GM21528 (cell line): ENCODE data around the gene FTL.
"Not testable (repeated sequence)": the region's sequence is repeated elsewhere in the genome, so short reads cannot be mapped to it uniquely, and the experiment has no call there.

Source experiments
- ATAC-seq: cut with Tn5 transposase; IDR thresholded peaks from one replicate; pipeline ENCODE4 v1.9.1; 2021; ENCODE audit warnings: mild to moderate bottlenecking, moderate library complexity; ENCODE audit not compliant: unreplicated experiment, low FRiP score

FTL gene

DNA sequence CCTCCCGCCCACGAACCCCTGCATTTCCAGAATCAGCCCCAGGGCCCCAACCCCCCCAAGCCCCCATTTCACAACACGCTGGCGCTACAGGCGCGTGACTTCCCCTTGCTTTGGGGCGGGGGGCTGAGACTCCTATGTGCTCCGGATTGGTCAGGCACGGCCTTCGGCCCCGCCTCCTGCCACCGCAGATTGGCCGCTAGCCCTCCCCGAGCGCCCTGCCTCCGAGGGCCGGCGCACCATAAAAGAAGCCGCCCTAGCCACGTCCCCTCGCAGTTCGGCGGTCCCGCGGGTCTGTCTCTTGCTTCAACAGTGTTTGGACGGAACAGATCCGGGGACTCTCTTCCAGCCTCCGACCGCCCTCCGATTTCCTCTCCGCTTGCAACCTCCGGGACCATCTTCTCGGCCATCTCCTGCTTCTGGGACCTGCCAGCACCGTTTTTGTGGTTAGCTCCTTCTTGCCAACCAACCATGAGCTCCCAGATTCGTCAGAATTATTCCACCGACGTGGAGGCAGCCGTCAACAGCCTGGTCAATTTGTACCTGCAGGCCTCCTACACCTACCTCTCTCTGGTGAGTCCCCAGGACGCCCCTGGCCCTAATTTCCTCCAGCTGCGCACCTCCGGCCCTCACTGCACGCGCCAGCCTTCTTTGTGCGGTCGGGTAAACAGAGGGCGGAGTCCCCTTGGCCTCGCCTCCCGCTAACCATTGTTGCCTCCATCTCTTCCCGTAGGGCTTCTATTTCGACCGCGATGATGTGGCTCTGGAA lies at the start of gene FTL:
TSS of gene FTL (plus strand) at position 270 of the 766 bp plus-strand sequence. CDS start at position 469, 199 bp downstream.
- ATAC-seq, result peak; percentile 59

- ATAC-seq, result no peak
These were observed 49.4 kb upstream of the FTL start for GRCh38 chr19:48915757-48916156.

DNA sequence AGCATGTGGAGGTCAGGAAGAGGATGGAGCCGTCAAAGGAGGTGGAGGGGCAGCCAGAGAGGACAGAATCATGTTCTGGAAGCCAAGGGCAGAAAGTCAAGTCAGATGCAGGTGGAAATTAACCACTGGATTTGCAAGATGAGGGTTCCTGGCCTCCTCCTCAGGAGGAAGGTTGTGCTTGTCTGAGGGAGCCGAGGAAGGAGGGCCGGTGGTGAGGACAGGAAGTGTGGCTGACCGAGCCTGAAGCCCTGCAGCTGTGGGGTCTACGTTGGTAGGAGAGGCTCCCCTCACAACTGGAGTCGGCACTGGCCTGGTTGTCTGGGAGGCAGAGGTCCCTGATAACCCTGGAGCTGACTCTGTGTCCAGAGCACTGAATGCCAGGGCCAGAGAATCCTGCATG lies 47.0 kb upstream of the FTL start:
- ATAC-seq, result no peak

GRCh38 chr19:48918801-48919247 lies 46.3 kb upstream of the FTL start:
- no peak for ATAC-seq

DNA sequence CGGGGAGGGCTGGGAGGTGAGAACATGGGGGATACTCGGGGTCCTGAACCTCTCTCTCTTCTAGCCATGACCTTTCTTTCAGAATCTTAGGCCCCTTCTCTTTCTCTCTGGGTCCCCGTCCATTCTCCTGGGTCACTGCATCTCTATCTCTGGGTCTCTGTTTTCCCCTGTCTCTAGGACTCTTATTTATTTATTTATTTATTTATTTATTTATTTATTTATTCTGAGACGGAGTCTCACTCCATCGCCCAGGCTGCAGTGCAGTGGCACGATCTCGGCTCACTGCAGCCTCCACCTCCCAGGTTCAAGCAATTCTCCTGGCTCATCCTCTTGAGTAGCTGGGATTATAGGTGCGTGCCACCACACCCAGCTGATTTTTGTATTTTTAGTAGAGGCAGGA lies 45.8 kb upstream of the FTL start:
- ATAC-seq, result not testable (repeated sequence)

DNA sequence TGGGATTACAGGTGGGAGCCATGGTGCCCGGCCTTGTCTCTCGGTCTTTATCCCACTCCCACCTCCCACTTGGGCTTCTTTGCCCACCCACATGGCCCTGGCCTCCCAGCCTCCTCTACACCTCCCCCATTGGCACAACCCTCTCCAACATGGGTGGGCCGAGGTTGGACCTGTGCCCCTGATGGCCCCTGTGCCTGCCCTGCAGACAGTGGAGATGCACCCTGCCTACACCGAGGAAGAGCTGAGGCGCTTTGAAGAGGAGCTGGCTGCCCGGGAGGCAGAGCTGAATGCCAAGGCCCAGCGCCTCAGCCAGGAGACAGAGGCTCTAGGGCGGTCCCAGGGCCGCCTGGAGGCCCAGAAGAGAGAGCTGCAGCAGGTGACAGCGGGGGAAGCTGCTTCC lies 44.2 kb upstream of the FTL start:
- no peak for ATAC-seq

GRCh38 chr19:48921721-48922500 lies 43.2 kb upstream of the FTL start:
- no peak for ATAC-seq

DNA sequence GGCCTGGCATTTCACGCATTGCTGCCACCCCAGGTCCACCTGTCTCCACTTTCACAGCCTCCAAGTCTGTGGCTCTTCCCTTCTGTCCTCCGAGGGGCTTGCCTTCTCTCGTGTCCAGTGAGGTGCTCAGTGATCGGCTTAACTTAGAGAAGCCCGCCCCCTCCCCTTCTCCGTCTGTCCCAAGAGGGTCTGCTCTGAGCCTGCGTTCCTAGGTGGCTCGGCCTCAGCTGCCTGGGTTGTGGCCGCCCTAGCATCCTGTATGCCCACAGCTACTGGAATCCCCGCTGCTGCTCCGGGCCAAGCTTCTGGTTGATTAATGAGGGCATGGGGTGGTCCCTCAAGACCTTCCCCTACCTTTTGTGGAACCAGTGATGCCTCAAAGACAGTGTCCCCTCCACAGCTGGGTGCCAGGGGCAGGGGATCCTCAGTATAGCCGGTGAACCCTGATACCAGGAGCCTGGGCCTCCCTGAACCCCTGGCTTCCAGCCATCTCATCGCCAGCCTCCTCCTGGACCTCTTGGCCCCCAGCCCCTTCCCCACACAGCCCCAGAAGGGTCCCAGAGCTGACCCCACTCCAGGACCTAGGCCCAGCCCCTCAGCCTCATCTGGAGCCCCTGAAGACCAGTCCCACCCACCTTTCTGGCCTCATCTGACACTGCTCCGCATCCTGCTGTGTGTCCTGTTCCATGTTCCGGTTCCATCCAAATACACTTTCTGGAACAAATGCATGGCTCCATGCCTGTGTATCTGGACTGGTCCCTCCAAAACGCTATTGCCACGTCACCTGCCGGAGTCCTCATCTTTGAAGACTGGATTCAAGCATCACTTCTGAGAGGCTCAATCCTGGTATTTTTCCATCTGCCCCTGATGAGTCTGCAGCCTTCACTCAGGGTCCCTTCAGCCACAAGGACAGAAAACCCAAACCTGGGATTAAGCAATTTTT lies 42.3 kb upstream of the FTL start:
- ATAC-seq, result no peak

- no peak for ATAC-seq
These were observed 39.8 kb upstream of the FTL start for GRCh38 chr19:48925240-48925843.

GRCh38 chr19:48925890-48926289 lies 39.2 kb upstream of the FTL start:
- ATAC-seq, result not testable (repeated sequence)

- no peak for ATAC-seq
These were observed 38.2 kb upstream of the FTL start for GRCh38 chr19:48926909-48927308.

DNA sequence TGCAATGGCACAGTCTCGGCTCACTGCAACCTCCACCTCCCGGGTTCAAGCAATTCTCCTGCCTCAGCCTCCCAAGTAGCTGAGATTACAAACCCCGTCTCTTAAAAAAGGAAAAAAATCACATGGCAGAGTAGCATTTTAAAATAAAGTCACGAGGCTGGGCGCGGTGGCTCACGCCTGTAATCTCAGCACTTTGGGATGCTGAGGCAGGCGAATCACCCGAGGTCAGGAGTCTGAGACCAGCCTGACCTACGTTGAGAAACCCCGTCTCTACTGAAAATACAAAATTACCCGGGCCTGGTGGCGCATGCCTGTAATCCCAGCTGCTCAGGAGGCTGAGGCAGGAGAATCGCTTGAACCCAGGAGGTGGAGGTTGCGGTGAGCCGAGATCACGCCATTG lies 37.4 kb upstream of the FTL start:
- ATAC-seq, result not testable (repeated sequence)

DNA sequence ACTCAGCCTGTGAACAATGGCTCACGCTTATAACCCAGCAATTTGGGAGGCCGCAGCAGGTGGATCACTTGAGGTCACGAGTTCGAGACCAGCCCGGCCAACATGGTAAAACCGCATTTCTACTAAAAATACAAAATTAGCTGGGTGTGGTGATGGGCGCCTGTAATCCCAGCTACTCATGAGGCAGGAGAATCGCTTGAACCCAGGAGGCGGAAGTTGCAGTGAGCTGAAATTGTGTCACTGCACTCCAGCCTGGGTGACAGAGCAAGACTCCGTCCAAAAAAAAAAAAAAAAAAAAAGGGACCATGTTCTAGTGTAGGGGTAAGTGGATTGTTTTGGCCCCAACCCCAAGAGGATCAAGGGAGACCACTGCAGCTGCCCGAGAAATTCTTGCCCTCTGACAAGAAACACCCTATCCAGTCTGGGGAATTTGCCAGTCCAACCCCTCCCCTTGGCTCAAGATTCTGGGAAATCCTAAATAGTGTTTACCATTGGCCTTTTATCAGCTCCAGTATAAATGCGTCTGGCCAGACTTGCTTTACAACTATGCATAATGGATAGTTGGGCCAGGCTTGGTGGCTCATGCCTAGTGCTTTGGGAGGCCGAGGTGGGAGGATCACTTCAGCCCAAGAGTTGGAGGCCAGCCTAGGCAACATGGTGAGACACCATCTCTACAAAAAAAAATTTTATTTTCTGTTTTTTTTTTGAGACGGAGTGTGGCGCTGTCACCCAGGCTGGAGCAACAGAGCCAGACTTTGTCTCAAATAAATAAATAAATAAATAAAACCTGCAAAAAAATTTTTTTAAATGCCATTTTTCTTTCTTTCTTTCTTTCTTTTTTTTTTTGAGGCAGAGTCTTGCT lies 36.7 kb upstream of the FTL start:
- no peak for ATAC-seq

DNA sequence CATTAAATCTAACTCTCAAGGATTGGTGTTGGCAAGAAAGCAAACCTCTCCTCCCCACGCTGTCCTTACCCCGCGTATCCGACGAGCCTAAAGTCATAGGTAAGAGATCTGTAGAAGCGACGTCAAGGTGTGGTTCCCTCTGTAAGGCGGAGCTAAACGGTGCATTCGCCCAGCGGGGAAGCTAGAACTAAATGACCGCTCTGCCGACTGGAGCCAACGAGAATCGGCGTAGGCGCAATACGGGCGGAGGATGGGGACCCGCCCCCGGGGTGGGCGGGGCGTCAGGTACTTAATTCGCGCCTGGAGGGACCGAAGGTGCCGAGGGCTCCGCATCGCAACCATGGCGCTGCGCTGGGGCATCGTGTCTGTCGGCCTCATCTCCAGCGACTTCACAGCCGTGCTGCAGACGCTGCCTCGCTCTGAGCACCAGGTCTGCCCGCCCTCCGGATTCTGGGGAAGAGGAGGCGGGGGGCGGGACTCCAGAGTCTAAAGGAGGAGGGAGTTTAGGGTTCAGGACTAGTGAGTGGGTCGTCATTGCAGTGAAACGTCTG lies 31.7 kb upstream of the FTL start, which contains the start of gene DHDH:
TSS of gene DHDH (plus strand) at position 318 of the 551 bp plus-strand sequence. CDS start at position 341, 23 bp downstream.
- no peak for ATAC-seq

DNA sequence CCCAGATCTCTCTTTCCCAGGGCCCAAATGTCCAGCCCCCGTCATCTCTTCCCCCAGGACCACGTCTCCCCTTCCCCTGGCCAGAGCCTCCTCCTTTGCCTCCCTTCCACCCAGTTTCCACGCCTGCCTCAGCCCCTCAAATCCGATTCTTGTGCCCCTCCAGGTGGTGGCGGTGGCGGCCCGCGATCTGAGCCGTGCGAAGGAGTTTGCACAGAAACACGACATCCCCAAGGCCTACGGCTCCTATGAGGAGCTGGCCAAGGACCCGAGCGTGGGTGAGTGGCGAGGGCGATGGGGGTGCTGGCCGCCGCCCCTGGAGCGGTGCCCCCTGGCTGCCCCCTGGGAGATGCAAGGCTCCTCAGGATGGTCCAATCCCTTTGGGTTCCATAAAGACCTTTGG lies 30.3 kb upstream of the FTL start:
- ATAC-seq, result no peak

DNA sequence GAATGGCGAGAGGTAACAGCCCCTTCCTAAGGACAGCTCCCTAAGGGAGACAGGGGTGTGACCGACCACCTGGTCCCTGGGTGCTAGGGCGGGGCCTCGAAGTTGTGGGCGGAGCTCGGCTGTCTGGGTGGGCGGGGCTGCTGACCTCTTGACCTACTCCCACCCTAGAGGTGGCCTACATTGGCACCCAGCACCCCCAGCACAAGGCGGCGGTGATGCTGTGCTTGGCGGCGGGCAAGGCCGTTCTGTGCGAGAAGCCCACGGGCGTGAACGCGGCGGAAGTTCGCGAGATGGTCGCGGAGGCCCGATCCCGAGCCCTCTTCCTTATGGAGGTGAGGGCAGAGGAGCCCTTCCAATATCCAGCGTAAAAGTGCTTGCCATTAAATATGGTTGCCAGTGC lies 29.2 kb upstream of the FTL start:
- ATAC-seq, result no peak

- no peak for ATAC-seq
These were observed 26.9 kb upstream of the FTL start for GRCh38 chr19:48938256-48938655.

GRCh38 chr19:48940902-48941301 lies 24.2 kb upstream of the FTL start:
- no peak for ATAC-seq

DNA sequence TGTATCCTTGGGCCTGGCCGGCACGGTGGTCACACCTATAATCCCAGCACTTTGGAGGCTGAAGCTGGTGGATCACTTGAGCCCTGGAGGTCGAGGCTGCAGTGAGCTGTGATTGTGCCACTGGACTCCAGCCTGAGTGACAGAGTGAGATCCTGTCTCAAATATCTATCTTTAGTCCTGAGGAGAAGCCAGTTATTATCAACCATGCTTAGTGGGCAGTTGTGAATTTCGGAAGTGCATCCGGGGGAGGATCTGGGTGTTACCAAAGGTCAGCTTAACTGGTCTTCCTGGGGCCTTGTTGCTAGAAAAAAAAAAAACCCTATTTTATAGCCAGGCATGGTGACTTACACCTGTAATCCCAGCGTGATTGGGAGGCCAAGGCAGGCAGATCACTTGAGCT lies 22.0 kb upstream of the FTL start:
- ATAC-seq, result no peak
